ENCODE results near the gene RFXAP.

Gene RFXAP

GRCh38 chr13:36817996-36818803, 822 bp upstream of the RFXAP start:
- no peak for DNase-seq

- no peak for DNase-seq
Measured at GRCh38 chr13:36819739-36820090, 693 bp downstream of the RFXAP start.

GRCh38 chr13:36820222-36820621, 1.2 kb downstream of the RFXAP start:
- DNase-seq: no peak

- no peak for DNase-seq
Measured at GRCh38 chr13:36822785-36823184, 3.8 kb downstream of the RFXAP start.

GRCh38 chr13:36829753-36830152, 10.7 kb downstream of the RFXAP start:
- no peak for DNase-seq

- no peak for DNase-seq
Measured at GRCh38 chr13:36831291-36831690, 12.3 kb downstream of the RFXAP start.

GRCh38 chr13:36834299-36834698, 15.3 kb downstream of the RFXAP start:
- no peak for DNase-seq

GRCh38 chr13:36837354-36838092, 18.5 kb downstream of the RFXAP start:
- DNase-seq: no peak

GRCh38 chr13:36839281-36839680, 20.3 kb downstream of the RFXAP start:
- DNase-seq: no peak

GRCh38 chr13:36839981-36840380, 21.0 kb downstream of the RFXAP start:
- no peak for DNase-seq

GRCh38 chr13:36840718-36841250, 21.8 kb downstream of the RFXAP start:
- no peak for DNase-seq

GRCh38 chr13:36841391-36841790, 22.4 kb downstream of the RFXAP start:
- DNase-seq: no peak

- DNase-seq: no peak
Measured at GRCh38 chr13:36847606-36848005, 28.6 kb downstream of the RFXAP start.

- peak in 1 of 2 experiments; percentile 1 for DNase-seq
Measured at GRCh38 chr13:36848199-36848982, 29.4 kb downstream of the RFXAP start.

- no peak for DNase-seq
Measured at GRCh38 chr13:36850790-36851438, 31.9 kb downstream of the RFXAP start.

- no peak for DNase-seq
Measured at GRCh38 chr13:36857253-36857652, 38.2 kb downstream of the RFXAP start.

- DNase-seq: no peak
Measured at GRCh38 chr13:36858290-36858689, 39.3 kb downstream of the RFXAP start.

GRCh38 chr13:36859259-36859658, 40.2 kb downstream of the RFXAP start:
- DNase-seq: no peak

- DNase-seq: no peak
Measured at GRCh38 chr13:36862002-36862685, 43.1 kb downstream of the RFXAP start.

- DNase-seq: no peak
Measured at GRCh38 chr13:36862722-36863121, 43.7 kb downstream of the RFXAP start.

- DNase-seq: no peak
Measured at GRCh38 chr13:36865265-36865664, 46.2 kb downstream of the RFXAP start.

- no peak for DNase-seq
Measured at GRCh38 chr13:36866232-36866631, 47.2 kb downstream of the RFXAP start.

Data from activated CD4-positive, alpha-beta T cell treated with anti-CD3 and anti-CD28 coated beads, Interleukin-2, amount 50 U/mL, for 4 hours (primary cell).